HepG2 (cell line): ENCODE data around the gene GPR137. TPM values are rescaled to one million over a fixed set of nuclear protein-coding genes. Genes with fewer than 3 reads are reported as not detected.

Source experiments
- CHD4 ChIP-seq: fragments of 200-600 bp; sonication (generic); IDR thresholded peaks from 2 replicates; pipeline ENCODE4 v1.7.0; 2017; ENCODE audit warnings: mild to moderate bottlenecking, low read length, borderline replicate concordance
- FOXP1 ChIP-seq, 2 experiments: fragments of 450-650 bp in 1 of 2; IDR thresholded peaks; 2 replicates each; pipeline ENCODE4 v1.6.1; 2017 to 2018; ENCODE audit warnings: antibody characterized with exemption in 1 of 2
- GLMP ChIP-seq: sonication (generic); formaldehyde crosslinking; IDR thresholded peaks from 2 replicates; pipeline ENCODE4 v1.9.0; 2021; ENCODE audit warnings: missing genetic modification reagents, mild to moderate bottlenecking, borderline replicate concordance
- GTF2F1 ChIP-seq: fragments of 150-350 bp; IDR thresholded peaks from 2 replicates; pipeline ENCODE4 v1.6.1; 2014; ENCODE audit warnings: low read length
- HMG20A ChIP-seq: IDR thresholded peaks from 2 replicates; pipeline ENCODE4 v1.6.1; 2016; ENCODE audit warnings: borderline replicate concordance
- HNRNPK ChIP-seq: fragments of 200-400 bp; formaldehyde crosslinking; IDR thresholded peaks from 2 replicates; pipeline ENCODE4 v1.6.1; 2018; ENCODE audit warnings: low read length, low read depth, moderate library complexity, mild to moderate bottlenecking; ENCODE audit not compliant: poor library complexity, severe bottlenecking
- KAT2B ChIP-seq: fragments of 150-350 bp; IDR thresholded peaks from 2 replicates; pipeline ENCODE4 v1.6.1; 2014; ENCODE audit warnings: low read depth, low read length, borderline replicate concordance
- KDM5B ChIP-seq: sonication (generic); formaldehyde crosslinking; IDR thresholded peaks from 2 replicates; pipeline ENCODE4 v1.4.0; 2020; ENCODE audit warnings: missing genetic modification reagents, mild to moderate bottlenecking, borderline replicate concordance
- KLF13 ChIP-seq: sonication (generic); formaldehyde crosslinking; IDR thresholded peaks from 2 replicates; pipeline ENCODE4 v1.4.0; 2020; ENCODE audit warnings: mild to moderate bottlenecking, missing genetic modification reagents
- NFATC3 ChIP-seq: sonication (generic); formaldehyde crosslinking; IDR thresholded peaks from 2 replicates; pipeline ENCODE4 v1.5.1; 2020; ENCODE audit warnings: mild to moderate bottlenecking, missing genetic modification reagents
- NFIB ChIP-seq: sonication (generic); formaldehyde crosslinking; IDR thresholded peaks from 2 replicates; pipeline ENCODE4 v1.9.0; 2021; ENCODE audit warnings: missing genetic modification reagents, mild to moderate bottlenecking, borderline replicate concordance
- ONECUT2 ChIP-seq: sonication (generic); formaldehyde crosslinking; IDR thresholded peaks from 2 replicates; pipeline ENCODE4 v1.4.0; 2020; ENCODE audit warnings: missing genetic modification reagents
- PBX3 ChIP-seq: sonication (generic); formaldehyde crosslinking; IDR thresholded peaks from 2 replicates; pipeline ENCODE4 v1.8.1; 2023; ENCODE audit warnings: missing genetic modification reagents, inconsistent platforms, borderline replicate concordance
- RBM22 ChIP-seq: fragments of 200-400 bp; formaldehyde crosslinking; optimal IDR thresholded peaks from 2 replicates; pipeline ENCODE3; 2017; ENCODE audit warnings: mild to moderate bottlenecking, low read length, moderate library complexity
- RFX3 ChIP-seq: IDR thresholded peaks from 2 replicates; pipeline ENCODE4 v1.6.1; 2016; ENCODE audit warnings: missing biosample characterization, missing genetic modification reagents
- SMAD1 ChIP-seq: sonication (generic); formaldehyde crosslinking; IDR thresholded peaks from 2 replicates; pipeline ENCODE4 v1.4.0; 2020; ENCODE audit warnings: missing genetic modification reagents, low read depth, mild to moderate bottlenecking, borderline replicate concordance
- SNRNP70 ChIP-seq: fragments of 200-400 bp; formaldehyde crosslinking; IDR thresholded peaks from 2 replicates; pipeline ENCODE4 v1.6.1; 2017; ENCODE audit warnings: mild to moderate bottlenecking, low read depth, low read length, moderate library complexity
- TFDP1 ChIP-seq: IDR thresholded peaks from 2 replicates; pipeline ENCODE4 v1.6.1; 2016; ENCODE audit warnings: missing compliant biosample characterization, missing genetic modification reagents, borderline replicate concordance
- YEATS4 ChIP-seq: sonication (generic); formaldehyde crosslinking; IDR thresholded peaks from 2 replicates; pipeline ENCODE4 v1.4.0; 2020; ENCODE audit warnings: missing genetic modification reagents, borderline replicate concordance
- ZBTB44 ChIP-seq: sonication (generic); formaldehyde crosslinking; IDR thresholded peaks from 2 replicates; pipeline ENCODE4 v1.4.0; 2020; ENCODE audit warnings: missing genetic modification reagents
- ZBTB8A ChIP-seq: sonication (generic); formaldehyde crosslinking; IDR thresholded peaks from 2 replicates; pipeline ENCODE4 v1.4.0; 2020; ENCODE audit warnings: mild to moderate bottlenecking, low read depth, missing genetic modification reagents, borderline replicate concordance
- ZFP37 ChIP-seq: sonication (generic); formaldehyde crosslinking; IDR thresholded peaks from 2 replicates; pipeline ENCODE4 v1.4.0; 2020; ENCODE audit warnings: missing genetic modification reagents, borderline replicate concordance
- ZNF10 ChIP-seq: sonication (generic); formaldehyde crosslinking; IDR thresholded peaks from 2 replicates; pipeline ENCODE4 v1.4.0; 2020; ENCODE audit warnings: mild to moderate bottlenecking, low read depth, missing genetic modification reagents, borderline replicate concordance
- ZNF530 ChIP-seq: sonication (generic); formaldehyde crosslinking; IDR thresholded peaks from 2 replicates; pipeline ENCODE4 v1.5.0; 2020; ENCODE audit warnings: low read depth, mild to moderate bottlenecking, missing genetic modification reagents
- ZNF562 ChIP-seq: sonication (generic); formaldehyde crosslinking; IDR thresholded peaks from 2 replicates; pipeline ENCODE4 v1.8.0; 2022; ENCODE audit warnings: missing genetic modification reagents, borderline replicate concordance
- ZNF841 ChIP-seq: sonication (generic); formaldehyde crosslinking; IDR thresholded peaks from 2 replicates; pipeline ENCODE4 v1.8.1; 2023; ENCODE audit warnings: missing genetic modification reagents, borderline replicate concordance
- polyA plus RNA-seq, 8 experiments: library from polyadenylated mRNA; depleted of rRNA in 3 of 8; stranded (reverse) in 7 of 8; unstranded in 1 of 8; fragments of >200 nt; fragmentation: Illumina TruSeq in 4 of 8; extraction: Trizol in 4 of 8; gene quantifications; 2 replicates each; pipeline versions ENCODE4 v1.2.1 to v1.2.3, GENCODE V29; 2011 to 2016; ENCODE audit warnings: low read depth in 4 of 8, missing spikeins in 1 of 8, mixed read lengths in 1 of 8; ENCODE audit not compliant: insufficient read depth in 1 of 8
- total RNA-seq, 5 experiments: library from RNA; depleted of rRNA; stranded (reverse); fragments of >200 nt; fragmentation: Illumina TruSeq; extraction: Trizol; gene quantifications; 2 replicates each; pipeline ENCODE4 v1.2.3, GENCODE V29; 2016; ENCODE audit warnings: low read depth in 1 of 5

Gene GPR137
- total and polyA plus RNA-seq, 2 of the 13 experiments (the other 11 are each of a cell fraction or from before 2014, with no cell fraction given): 8.5 to 13.2 TPM

- TF ChIP-seq KDM5B (CRISPR knock-in tag) (no peak; the same call in 1 of the 2 replicates), KAT2B (no peak), ZNF562 (CRISPR knock-in tag) (no peak), FOXP1 (IDR thresholded peaks at IDR 0.05) (no peak), FOXP1 (CRISPR knock-in tag; IDR thresholded peaks at IDR 0.05) (peak; percentile 26; the same call in 1 of the 2 replicates), SMAD1 (CRISPR knock-in tag) (no peak), ZFP37 (no peak; the same call in 1 of the 2 replicates), NFIB (CRISPR knock-in tag) (no peak), ZNF10 (CRISPR knock-in tag) (no peak), KLF13 (CRISPR knock-in tag) (no peak), HMG20A (CRISPR knock-in tag) (no peak), ONECUT2 (CRISPR knock-in tag) (no peak), HNRNPK (no peak), ZNF530 (CRISPR knock-in tag) (no peak), ZBTB8A (no peak), SNRNP70 (no peak), NFATC3 (CRISPR knock-in tag) (no peak), GLMP (CRISPR knock-in tag) (no peak), ZBTB44 (CRISPR knock-in tag) (no peak), PBX3 (CRISPR knock-in tag) (no peak), RBM22 (no peak), ZNF841 (CRISPR knock-in tag) (no peak), RFX3 (0 out of 2 replicates have a peak, but pooled peaks have one; percentile 13), TFDP1 (no peak), GTF2F1 (no peak), CHD4 (no peak), YEATS4 (CRISPR knock-in tag) (0 out of 2 replicates have a peak, but pooled peaks have one; percentile 4)
Measured at GRCh38 chr11:64269540-64270220, 16.0 kb upstream of the GPR137 start (continued).
